Measurements from ENCODE around the gene TEAD4. TPM values are rescaled to one million over a fixed set of nuclear protein-coding genes. Genes with fewer than 3 reads are reported as not detected.

The TEAD4 gene
- total RNA-seq, result 0.94 TPM

GRCh38 chr12:2959192-2959504 is at the start of gene TEAD4:
Gene TEAD4 (plus strand): TSS chr12:2959397.
- DNase-seq, result no peak

DNA sequence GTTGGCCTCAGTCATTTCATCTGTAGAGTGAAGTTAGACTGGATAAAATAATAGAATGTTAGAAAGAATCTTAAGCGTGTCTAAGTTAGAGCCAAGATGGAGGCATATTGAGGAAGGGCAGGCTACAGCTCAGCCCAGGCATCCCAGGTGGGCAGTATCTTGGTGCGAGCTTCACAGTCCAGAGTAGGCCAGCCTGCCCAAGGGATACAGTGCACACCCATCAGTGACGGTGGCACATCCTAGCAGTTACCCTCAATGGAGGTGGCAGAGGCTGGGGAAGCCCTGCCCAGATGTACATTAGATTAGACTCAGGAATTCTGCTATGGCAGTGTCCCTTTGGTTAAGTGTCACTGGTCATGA is 47.0 kb upstream of the TEAD4 start:
- no peak for DNase-seq

GRCh38 chr12:2919249-2919648 is 39.9 kb upstream of the TEAD4 start:
- DNase-seq, result no peak

- no peak for DNase-seq
Measured at GRCh38 chr12:2922329-2922728, 36.9 kb upstream of the TEAD4 start.

DNA sequence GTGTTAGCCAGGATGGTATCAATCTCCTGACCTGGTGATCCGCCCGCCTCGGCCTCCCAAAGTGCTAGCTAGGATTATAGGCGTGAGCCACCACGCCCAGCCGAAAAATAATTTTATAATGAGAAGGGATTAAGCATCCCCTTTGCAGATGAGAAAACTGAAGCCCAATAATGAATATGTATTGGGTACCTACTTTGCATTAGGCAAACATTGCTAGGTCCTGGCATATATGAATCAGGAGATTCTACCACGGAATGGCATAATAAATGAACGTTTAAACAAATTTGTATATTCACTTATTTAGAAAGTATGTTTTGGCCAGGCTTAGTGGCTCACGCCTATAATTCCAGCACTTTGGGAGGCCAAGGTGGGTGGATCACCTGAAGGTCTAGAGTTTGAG is 36.1 kb upstream of the TEAD4 start:
- no peak for DNase-seq

DNA sequence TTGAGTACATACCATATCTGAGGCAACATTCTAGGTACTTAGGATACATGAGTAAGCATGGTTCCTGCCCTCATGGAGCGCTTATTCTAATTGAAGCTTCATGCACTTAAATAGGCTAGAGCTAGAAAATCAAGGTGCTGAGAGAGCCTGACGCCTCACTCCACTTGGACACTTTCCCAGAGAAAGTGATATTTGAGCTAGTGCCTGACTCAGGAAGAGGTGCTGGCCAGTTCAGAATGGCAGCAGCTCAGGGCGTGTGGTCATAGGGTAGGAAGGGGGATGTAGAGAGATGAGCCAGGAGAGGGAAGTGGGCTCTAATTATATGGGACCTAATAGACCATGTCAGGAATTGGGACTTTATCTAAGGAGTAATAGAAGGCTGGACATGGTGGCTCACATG is 35.2 kb upstream of the TEAD4 start:
- no peak for DNase-seq

- DNase-seq, result no peak
Measured at GRCh38 chr12:2925322-2925995, 33.7 kb upstream of the TEAD4 start.

DNA sequence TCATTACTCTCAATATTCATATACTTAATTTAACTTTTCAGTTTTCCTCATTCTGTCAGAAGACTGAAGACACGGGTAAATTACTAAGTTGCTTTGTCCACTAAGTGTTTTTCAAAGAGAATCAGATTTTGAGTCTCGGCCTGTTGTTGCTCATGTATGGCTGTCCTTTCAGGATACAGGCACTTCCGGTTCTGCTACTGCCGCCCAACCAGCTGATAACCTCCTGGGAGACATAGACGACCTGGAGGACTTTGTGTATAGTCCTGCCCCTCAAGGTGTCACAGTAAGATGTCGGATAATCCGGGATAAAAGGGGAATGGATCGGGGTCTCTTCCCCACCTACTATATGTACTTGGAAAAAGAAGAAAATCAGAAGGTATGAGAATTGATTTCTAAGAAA is 28.3 kb upstream of the TEAD4 start:
- no peak for DNase-seq

- DNase-seq, result no peak
Measured at GRCh38 chr12:2933586-2933985, 25.6 kb upstream of the TEAD4 start.

DNA sequence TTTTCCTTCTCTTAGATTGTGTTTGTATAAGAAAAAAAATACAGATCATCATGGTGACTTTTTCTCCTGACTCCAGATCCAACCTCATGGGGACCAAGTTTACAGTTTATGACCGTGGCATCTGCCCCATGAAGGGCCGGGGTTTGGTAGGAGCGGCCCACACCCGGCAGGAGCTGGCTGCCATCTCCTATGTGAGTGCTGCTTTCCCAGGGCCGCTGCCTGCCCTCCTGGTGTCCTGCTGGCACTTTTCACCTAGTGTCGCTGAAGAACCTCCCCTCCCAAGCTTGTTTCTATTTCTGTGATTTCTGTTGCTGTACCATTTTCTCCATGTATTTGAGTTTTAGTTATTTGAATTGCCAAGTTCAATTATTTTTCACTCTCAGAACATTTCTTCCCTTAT is 24.8 kb upstream of the TEAD4 start:
- no peak for DNase-seq

DNA sequence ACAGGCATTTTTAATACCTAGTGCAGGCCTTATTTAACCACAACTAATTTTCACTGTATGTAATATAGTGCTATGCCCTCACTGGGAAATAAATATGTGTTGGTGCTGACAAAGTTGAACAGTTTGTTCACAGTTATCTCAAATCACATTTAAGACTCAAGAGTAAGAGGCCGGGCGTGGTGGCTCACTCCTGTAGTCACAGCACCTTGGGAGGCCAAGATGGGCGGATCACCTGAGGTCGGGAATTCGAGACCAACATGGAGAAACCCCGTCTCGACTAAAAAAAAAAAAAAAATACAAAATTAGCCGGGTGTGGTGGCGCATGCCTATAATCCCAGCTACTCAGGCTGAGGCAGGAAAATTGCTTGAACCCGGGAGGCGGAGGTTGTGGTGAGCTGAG is 22.9 kb upstream of the TEAD4 start:
- no peak for DNase-seq

- DNase-seq, result no peak
Measured at GRCh38 chr12:2937500-2937899, 21.7 kb upstream of the TEAD4 start.

DNA sequence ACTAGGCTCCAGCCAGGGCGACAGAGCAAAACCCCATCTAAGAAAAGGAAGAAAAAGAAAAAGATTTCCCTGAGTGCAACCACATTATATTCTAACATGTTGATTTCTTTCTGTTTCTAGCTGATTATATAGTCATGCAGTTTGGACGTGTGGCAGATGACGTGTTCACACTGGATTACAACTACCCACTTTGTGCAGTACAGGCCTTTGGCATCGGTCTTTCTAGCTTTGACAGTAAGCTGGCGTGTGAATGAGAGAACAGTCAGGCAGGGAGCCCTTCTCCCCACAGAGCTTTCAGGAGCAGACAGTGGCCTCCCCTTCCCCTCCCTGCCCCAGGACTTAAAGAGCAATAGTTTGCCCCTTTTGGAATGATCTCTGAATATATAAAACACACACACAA is 20.0 kb upstream of the TEAD4 start:
- DNase-seq, result no peak

GRCh38 chr12:2940564-2940963 is 18.6 kb upstream of the TEAD4 start:
- no peak for DNase-seq

DNA sequence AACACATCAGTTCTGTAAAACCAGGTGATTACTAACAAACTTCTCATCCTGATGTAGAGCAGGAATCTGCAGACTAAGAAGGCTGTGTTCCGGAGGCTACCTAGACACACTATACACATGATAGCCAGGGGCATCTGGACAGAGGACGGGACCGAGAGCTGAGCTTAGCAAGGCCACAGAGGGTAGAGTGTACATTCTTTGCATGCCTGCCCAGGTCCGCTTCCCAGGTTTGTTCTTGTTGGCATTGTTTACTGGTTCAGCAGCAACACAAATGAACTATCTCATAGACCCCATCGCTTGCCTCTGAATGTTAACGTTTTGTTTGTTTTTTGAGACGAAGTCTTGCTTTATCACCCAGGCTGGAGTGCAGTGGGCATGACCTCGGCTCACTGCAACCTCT is 17.7 kb upstream of the TEAD4 start:
- DNase-seq, result no peak

GRCh38 chr12:2944401-2945047 is 14.7 kb upstream of the TEAD4 start:
- no peak for DNase-seq

DNA sequence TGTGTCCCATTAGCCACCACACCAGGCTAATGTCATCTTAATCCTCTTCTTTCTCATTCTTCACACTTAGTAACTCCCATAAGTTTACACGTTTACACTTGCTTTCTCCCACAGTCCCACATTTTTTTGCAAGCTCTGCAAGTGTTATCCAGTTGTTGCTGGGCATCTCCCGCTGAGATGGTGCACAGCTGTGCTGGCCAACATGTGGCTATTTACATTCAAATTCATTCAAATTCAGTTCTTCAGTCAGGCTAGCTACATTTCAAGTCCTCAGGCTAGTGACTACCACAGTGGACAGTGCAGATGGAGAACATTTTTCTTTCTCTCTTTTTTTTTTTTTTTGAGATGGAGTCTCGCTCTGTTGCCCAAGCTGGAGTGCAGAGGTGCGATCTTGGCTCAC is 9.8 kb upstream of the TEAD4 start:
- no peak for DNase-seq

DNA sequence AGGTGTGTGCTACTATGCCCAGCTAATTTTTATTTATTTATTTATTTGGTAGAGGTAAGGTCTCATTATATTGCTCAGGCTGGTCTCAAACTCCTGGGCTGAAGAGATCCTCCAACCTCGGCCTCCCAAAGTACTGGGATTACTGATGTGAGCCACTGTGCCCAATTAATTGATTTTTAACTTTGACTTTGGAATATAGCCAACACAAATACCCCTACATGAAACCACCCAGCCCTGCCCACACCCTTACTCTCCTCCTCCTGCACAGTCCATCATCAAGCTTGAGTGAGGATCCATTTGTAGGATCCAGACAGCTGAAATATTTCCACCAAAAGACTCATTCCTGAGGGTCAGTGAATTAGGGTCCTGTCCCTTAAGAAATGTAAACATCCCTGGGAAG is 3.3 kb upstream of the TEAD4 start:
- DNase-seq, result no peak

- no peak for DNase-seq
Measured at GRCh38 chr12:2957816-2958431, 1.3 kb upstream of the TEAD4 start.

- no peak for DNase-seq
Measured at GRCh38 chr12:2958432-2959191, 585 bp upstream of the TEAD4 start.

DNA sequence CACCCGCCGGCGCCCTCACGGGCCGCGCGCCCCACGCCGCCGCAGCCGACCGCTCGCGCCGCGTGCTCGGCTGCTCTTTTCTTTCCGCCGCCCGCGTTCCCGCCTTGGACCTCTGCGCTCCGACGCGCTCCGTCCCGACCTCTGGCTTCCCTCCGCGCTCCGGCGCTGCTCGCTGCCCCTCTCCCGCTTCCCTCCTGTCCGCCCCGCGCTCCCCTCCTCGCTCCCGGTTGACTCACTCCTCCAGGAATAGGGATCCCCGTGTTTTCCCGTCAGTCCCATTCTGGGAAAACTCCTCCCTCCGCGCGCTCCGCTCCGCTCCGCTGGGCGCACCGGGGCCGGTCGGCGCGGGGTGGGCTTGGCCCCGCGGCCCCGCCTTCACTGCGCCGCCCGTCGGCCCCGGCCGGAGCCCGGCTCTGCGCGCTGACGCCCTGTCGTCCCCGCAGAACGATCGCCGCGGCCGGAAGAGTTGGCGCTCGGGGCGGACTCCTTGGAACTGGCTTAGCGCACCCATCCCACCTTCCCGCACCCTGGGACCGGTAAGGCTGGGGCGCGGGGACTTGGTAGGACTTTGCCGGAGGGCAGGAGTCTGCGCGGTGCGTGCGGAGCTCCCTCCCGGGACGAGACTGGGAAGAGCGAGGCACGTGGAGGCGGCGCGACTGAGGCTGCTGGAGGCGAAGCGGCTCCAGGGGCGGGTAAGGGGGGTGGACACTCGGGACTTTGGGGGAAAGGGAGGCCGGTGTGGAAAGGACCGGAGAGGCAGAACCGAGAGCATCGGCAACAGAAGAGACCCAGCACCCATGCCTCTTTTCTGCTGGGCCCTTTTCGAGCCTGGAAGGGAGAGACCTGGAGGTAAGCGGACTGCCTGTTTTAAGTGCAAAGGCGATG is 550 bp downstream of the TEAD4 start:
- DNase-seq, result peak; percentile 28

DNA sequence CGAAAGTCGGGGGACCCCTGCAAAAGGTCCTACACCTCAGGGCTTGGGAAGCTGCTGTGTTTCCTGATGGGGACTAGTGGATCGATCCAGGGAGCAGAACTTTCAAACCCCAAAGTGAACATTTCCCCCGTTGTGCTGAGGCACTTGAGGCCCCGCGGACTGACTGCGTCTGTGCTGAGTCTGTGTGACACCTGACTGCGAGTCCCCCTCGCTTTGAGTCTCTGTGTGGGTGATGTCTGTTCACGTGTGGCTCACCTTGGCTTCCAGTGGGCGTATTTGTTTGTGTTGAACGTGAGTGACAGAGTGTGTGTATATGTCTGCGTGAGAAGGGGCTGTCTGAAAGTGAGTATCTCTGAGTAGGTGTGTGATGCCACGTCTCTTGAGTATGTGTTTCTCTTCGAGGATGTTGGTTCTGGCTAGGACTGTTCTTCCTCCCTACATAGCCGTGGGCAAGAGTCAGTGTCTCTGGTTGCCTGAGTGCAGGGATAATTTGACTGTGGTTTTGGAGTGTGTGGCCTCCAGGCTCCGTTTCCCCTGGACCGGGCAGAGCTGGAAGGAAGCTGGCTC is 1.3 kb downstream of the TEAD4 start:
- DNase-seq, result no peak
